ENCODE data around the gene JAK2. TPM values are rescaled to one million over a fixed set of nuclear protein-coding genes. Genes with fewer than 3 reads are reported as not detected.

The JAK2 gene
- total RNA-seq, 4 donors from 2014 or later = 20.7 to 40.4 (median 22.6) TPM

DNA sequence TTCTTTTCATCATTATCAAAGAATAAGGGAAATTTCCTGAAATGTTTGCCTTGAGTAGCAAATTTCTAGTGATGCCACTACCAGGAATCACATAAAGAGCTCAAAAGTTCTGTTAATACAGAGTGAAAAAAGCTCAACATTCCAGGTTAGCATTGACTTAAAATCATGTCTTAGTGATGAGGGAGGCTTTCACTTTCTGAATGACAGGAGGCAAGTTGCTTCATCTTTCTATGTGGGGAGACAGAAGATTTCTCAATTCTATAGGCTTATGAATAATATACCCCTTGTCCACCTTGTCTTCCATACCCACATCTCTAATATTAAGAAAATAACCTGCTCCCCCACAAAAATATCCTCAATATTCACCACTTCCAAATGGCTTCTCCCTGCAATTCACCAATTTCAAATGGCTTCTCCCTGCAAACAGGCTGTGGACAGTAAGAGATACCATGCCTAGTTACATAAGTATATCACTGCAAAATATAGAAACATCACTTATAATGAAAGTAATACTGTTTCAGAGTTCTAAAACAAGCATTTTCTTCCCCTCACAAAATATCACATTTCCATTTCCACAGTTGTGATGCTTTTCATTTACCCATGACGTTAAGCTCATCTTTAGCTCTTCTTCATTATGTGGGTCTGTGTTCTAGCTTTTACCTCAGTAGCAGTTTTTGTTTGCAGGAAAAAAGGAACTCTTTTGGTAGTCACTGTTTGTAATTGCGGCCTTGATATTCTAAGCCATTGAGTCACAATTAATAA is 2.2 kb upstream of the JAK2 start:
- Histone ChIP-seq H3K27me3 (no peaks in the 10 kb centered on the region), H3K36me3 (no peaks in the 10 kb centered on the region), H3K9me3 (no peaks in the 10 kb centered on the region), H3K27ac (no peak overlapping the region), H3K4me1 (peaks cover 0 to 22% (median 1%) of the 10 kb centered on the region in 4 donors), H3K4me3 (no peak overlapping the region)
- no peak for TF ChIP-seq POLR2A (IDR thresholded peaks at IDR 0.05)
- TF ChIP-seq, protein P1, sequence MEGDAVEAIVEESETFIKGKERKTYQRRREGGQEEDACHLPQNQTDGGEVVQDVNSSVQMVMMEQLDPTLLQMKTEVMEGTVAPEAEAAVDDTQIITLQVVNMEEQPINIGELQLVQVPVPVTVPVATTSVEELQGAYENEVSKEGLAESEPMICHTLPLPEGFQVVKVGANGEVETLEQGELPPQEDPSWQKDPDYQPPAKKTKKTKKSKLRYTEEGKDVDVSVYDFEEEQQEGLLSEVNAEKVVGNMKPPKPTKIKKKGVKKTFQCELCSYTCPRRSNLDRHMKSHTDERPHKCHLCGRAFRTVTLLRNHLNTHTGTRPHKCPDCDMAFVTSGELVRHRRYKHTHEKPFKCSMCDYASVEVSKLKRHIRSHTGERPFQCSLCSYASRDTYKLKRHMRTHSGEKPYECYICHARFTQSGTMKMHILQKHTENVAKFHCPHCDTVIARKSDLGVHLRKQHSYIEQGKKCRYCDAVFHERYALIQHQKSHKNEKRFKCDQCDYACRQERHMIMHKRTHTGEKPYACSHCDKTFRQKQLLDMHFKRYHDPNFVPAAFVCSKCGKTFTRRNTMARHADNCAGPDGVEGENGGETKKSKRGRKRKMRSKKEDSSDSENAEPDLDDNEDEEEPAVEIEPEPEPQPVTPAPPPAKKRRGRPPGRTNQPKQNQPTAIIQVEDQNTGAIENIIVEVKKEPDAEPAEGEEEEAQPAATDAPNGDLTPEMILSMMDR (IDR thresholded peaks at IDR 0.05) = no peak
- no peak for DNase-seq

DNA sequence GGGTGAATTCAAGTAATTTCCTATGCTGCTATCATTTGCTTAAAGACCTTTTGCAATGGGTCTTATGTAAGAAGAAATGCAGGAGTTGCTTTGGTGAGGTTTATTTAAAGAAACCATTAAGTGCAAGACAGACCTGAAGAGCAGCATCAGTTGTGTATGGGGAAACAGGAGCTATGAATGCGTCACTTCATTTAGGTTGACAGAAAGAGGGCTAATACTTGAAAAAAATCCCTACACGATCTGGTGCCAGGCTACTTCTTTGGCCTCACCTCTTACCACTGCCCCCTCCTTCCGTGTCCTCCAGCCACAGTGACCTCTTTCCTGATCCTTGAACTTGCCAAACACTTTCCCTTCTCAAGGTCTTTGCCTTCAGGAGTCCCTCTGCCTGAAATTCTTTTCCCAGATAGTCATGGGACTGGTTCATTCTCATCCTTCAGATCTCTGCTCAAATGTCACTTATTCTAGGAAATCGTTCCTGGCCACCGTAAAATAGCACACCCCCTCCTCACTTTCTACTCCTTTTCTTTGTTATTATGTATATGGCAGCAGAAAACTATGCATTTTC is 1.4 kb upstream of the JAK2 start:
- TF ChIP-seq POLR2A (IDR thresholded peaks at IDR 0.05) = no peak
- TF ChIP-seq, protein P1 (IDR thresholded peaks at IDR 0.05) = no peak
- Histone ChIP-seq H3K4me3 (peak overlapping the region in 2 of 4 donors; percentile 85 to 95), H3K4me1 (peaks cover 0 to 27% (median 2%) of the 10 kb centered on the region in 4 donors), H3K9me3 (no peaks in the 10 kb centered on the region), H3K27me3 (no peaks in the 10 kb centered on the region), H3K36me3 (no peaks in the 10 kb centered on the region), H3K27ac (peak overlapping the region; percentile 95 to 99 (median 99))
- DNase-seq = no peak

DNA sequence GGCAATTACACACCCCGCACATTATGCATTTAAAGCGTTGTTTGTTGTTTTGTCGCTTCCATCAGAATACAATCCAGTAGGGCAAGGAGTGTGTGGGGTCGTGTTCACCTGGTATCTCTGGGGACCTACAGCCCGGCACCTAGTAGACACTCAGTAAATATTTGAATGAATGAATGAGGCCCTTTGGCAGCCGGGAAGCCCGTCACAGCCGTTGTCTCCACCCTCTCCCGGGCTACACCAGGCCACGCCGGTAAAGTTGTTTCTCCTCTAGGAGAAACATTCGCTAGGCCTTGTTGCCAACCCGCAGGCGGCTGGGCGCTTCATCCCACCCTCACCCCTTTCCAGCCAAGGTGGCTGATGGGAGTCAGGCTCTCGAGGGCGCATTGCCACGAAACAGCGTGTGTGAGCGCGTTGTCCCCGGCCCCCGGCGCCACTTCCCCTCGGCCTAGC is 876 bp upstream of the JAK2 start:
- no peak for TF ChIP-seq POLR2A (IDR thresholded peaks at IDR 0.05)
- TF ChIP-seq, protein P1 (IDR thresholded peaks at IDR 0.05) = no peak
- H3K4me1 ChIP-seq = peaks cover 0 to 27% (median 2%) of the 10 kb centered on the region in 4 donors
- no peak for DNase-seq
- H3K27me3 ChIP-seq = no peaks in the 10 kb centered on the region
- H3K27ac ChIP-seq = peak overlapping the region; percentile 95 to 99 (median 99)
- no peaks in the 10 kb centered on the region for H3K9me3 ChIP-seq
- H3K36me3 ChIP-seq = no peaks in the 10 kb centered on the region
- peak overlapping the region; percentile 70 to 95 (median 82) for H3K4me3 ChIP-seq

DNA sequence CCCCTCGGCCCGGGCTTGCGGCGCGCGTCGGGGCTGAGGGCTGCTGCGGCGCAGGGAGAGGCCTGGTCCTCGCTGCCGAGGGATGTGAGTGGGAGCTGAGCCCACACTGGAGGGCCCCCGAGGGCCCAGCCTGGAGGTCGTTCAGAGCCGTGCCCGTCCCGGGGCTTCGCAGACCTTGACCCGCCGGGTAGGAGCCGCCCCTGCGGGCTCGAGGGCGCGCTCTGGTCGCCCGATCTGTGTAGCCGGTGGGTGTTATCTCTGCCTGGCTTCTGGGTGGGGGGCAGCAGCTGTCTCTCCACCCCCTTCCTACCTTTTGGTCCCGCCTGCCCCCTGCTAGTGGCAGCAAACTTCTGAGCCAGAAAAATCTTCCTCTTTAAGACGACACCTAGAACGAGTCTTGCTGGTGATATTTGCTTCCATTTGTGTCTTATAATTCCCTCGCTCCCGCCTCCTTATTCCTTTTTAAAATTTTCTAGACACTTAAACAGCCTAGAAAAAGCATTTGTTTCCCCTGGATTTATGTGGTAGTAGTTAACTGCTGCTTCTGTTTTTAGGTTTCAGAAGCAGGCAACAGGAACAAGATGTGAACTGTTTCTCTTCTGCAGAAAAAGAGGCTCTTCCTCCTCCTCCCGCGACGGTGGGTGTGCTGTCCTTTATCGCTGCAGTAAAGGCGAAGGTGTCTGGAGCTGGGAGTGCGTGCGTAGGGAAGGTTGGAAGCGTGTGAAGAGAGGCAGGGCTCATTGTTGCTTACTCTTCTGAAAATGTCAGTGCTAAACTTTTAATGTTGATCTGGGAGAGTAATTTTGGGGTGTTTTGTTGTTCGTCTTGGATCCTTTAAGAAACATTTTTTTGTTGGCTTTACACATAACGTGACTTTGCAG is 554 bp downstream of the JAK2 start:
- H3K27ac ChIP-seq = peak overlapping the region; percentile 95 to 99 (median 99)
- TF ChIP-seq, protein P1 (IDR thresholded peaks at IDR 0.05) = no peak
- TF ChIP-seq POLR2A (IDR thresholded peaks at IDR 0.05) = peak in 1 of 2 donors; percentile 50
- peaks cover 0 to 27% (median 2%) of the 10 kb centered on the region in 4 donors for H3K4me1 ChIP-seq
- H3K36me3 ChIP-seq = no peaks in the 10 kb centered on the region
- no peaks in the 10 kb centered on the region for H3K27me3 ChIP-seq
- DNase-seq = peak; percentile 46 to 74 (median 72)
- H3K9me3 ChIP-seq = no peaks in the 10 kb centered on the region
- peak overlapping the region; percentile 70 to 95 (median 82) for H3K4me3 ChIP-seq

DNA sequence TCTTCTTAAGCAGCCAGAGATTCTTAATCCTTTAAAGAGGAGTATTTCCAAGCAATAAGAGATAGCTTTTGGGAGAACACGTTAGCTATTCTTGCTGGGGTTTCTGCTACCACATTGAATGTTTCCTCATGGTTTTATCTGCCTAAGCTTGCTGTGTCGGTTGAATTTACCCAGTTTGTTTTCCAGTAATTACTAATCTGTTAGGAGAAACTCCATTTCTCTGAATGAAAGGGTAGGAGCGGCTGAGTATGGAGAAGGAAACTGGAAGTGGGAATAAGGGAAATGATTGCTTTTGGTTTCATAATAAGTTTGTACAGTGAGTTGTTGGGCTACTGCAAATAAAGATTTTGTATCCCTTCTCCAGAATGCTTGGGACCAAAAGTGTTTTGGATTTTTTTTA is 1.2 kb downstream of the JAK2 start:
- H3K36me3 ChIP-seq = no peaks in the 10 kb centered on the region
- H3K27ac ChIP-seq = peak overlapping the region; percentile 95 to 99 (median 99)
- no peaks in the 10 kb centered on the region for H3K27me3 ChIP-seq
- peaks cover 0 to 27% (median 2%) of the 10 kb centered on the region in 4 donors for H3K4me1 ChIP-seq
- peak overlapping the region; percentile 70 to 95 (median 82) for H3K4me3 ChIP-seq
- no peaks in the 10 kb centered on the region for H3K9me3 ChIP-seq
- no peak for TF ChIP-seq POLR2A (IDR thresholded peaks at IDR 0.05)
- TF ChIP-seq, protein P1 (IDR thresholded peaks at IDR 0.05) = no peak
- no peak for DNase-seq
